Measurements from ENCODE around the gene SEC11A.

SEC11A gene

GRCh38 chr15:84684092-84684491 is 31.8 kb downstream of the SEC11A start:
- DNase-seq (ENCODE audit: low read depth in 2 of 2, low spot score in 1 of 2) = no peak

GRCh38 chr15:84681831-84682230 is 34.1 kb downstream of the SEC11A start:
- no peak for DNase-seq (ENCODE audit: low read depth in 2 of 2, low spot score in 1 of 2)

- no peak for DNase-seq (ENCODE audit: low read depth in 2 of 2, low spot score in 1 of 2)
These were observed 44.7 kb downstream of the SEC11A start for GRCh38 chr15:84671211-84671610.

- DNase-seq (ENCODE audit: low read depth in 2 of 2, low spot score in 1 of 2) = no peak
These were observed 46.2 kb downstream of the SEC11A start for GRCh38 chr15:84669726-84670125.

GRCh38 chr15:84668221-84668982 is 47.5 kb downstream of the SEC11A start:
- DNase-seq (ENCODE audit: low read depth in 2 of 2, low spot score in 1 of 2) = no peak

- no peak for DNase-seq (ENCODE audit: low read depth in 2 of 2, low spot score in 1 of 2)
These were observed 49.6 kb downstream of the SEC11A start for GRCh38 chr15:84666373-84666772.

GRCh38 chr15:84661001-84661400 is 54.9 kb downstream of the SEC11A start:
- no peak for DNase-seq (ENCODE audit: low read depth in 2 of 2, low spot score in 1 of 2)

- no peak for DNase-seq (ENCODE audit: low read depth in 2 of 2, low spot score in 1 of 2)
These were observed 55.8 kb downstream of the SEC11A start for GRCh38 chr15:84659904-84660781.

GRCh38 chr15:84658788-84659411 is 57.0 kb downstream of the SEC11A start:
- DNase-seq (ENCODE audit: low read depth in 2 of 2, low spot score in 1 of 2) = no peak

- DNase-seq (ENCODE audit: low read depth in 2 of 2, low spot score in 1 of 2) = peak; percentile 56 to 66
These were observed 57.7 kb downstream of the SEC11A start, which contains the start of gene NMB for GRCh38 chr15:84658080-84658787. Gene NMB (minus strand): TSS chr15:84658199. CDS start chr15:84658152, 47 bp downstream.

GRCh38 chr15:84657748-84658079 is 58.2 kb downstream of the SEC11A start:
- no peak for DNase-seq (ENCODE audit: low read depth in 2 of 2, low spot score in 1 of 2)

- DNase-seq (ENCODE audit: low read depth in 2 of 2, low spot score in 1 of 2) = no peak
These were observed 59.0 kb downstream of the SEC11A start for GRCh38 chr15:84656972-84657371.

- DNase-seq (ENCODE audit: low read depth in 2 of 2, low spot score in 1 of 2) = peak; percentile 49 to 55
These were observed 61.1 kb downstream of the SEC11A start for GRCh38 chr15:84654689-84655453.

- DNase-seq (ENCODE audit: low read depth in 2 of 2, low spot score in 1 of 2) = peak; percentile 96 to 97
These were observed 61.8 kb downstream of the SEC11A start, which contains the start of gene WDR73 for GRCh38 chr15:84653910-84654688. Gene WDR73 (minus strand): TSS chr15:84654283. CDS start chr15:84654274, 9 bp downstream.

- no peak for DNase-seq (ENCODE audit: low read depth in 2 of 2, low spot score in 1 of 2)
These were observed 62.4 kb downstream of the SEC11A start for GRCh38 chr15:84653584-84653909.

GRCh38 chr15:84649706-84650105 is 66.2 kb downstream of the SEC11A start:
- no peak for DNase-seq (ENCODE audit: low read depth in 2 of 2, low spot score in 1 of 2)

- no peak for DNase-seq (ENCODE audit: low read depth in 2 of 2, low spot score in 1 of 2)
These were observed 67.4 kb downstream of the SEC11A start for GRCh38 chr15:84648539-84648938.

- DNase-seq (ENCODE audit: low read depth in 2 of 2, low spot score in 1 of 2) = no peak
These were observed 68.2 kb downstream of the SEC11A start for GRCh38 chr15:84647726-84648125.

- no peak for DNase-seq (ENCODE audit: low read depth in 2 of 2, low spot score in 1 of 2)
These were observed 69.9 kb downstream of the SEC11A start for GRCh38 chr15:84645997-84646396.

GRCh38 chr15:84645496-84645895 is 70.4 kb downstream of the SEC11A start:
- DNase-seq (ENCODE audit: low read depth in 2 of 2, low spot score in 1 of 2) = no peak

Data from stimulated activated CD8-positive, alpha-beta memory T cell treated with anti-CD3 and anti-CD28 coated beads, Interleukin-4, amount 100 ng/mL, for 1 hour (primary cell).